K562 (cell line): Measurements from ENCODE around the gene GPR39. TPM values are rescaled to one million over a fixed set of nuclear protein-coding genes. Genes with fewer than 3 reads are reported as not detected.

Experiments
- CEBPG ChIP-seq, 3 experiments: fragments of 200-800 bp in 1 of 3; sonication (Bioruptor generic) in 1 of 3; sonication (generic) in 1 of 3; formaldehyde crosslinking in 1 of 3; IDR thresholded peaks in 2 of 3; conservative IDR thresholded peaks in 1 of 3; 2 replicates each; pipeline versions ENCODE4 v1.6.1 to v1.8.0; 2016 to 2022; ENCODE audit warnings: missing compliant biosample characterization in 2 of 3, missing genetic modification characterization in 2 of 3, mild to moderate bottlenecking in 1 of 3, missing genetic modification reagents in 1 of 3
- CHD1 ChIP-seq: fragments of 200-600 bp; sonication (generic); IDR thresholded peaks from one replicate; pipeline ENCODE4 v1.6.1; 2012; ENCODE audit warnings: mild to moderate bottlenecking, moderate library complexity, low read length, inconsistent platforms
- KLF13 ChIP-seq: fragments of 450-650 bp; IDR thresholded peaks from 2 replicates; pipeline ENCODE4 v1.6.1; 2016; ENCODE audit warnings: missing genetic modification characterization, low read depth, mild to moderate bottlenecking, missing compliant biosample characterization, moderate library complexity, borderline replicate concordance
- POLR2G ChIP-seq: fragments of 200-400 bp; formaldehyde crosslinking; IDR thresholded peaks from 2 replicates; pipeline ENCODE4 v1.6.1; 2017; ENCODE audit warnings: low read depth, mild to moderate bottlenecking, antibody characterized with exemption, low read length, moderate library complexity
- POLR2H ChIP-seq: IDR thresholded peaks from 2 replicates; pipeline ENCODE4 v1.6.1; 2016; ENCODE audit warnings: missing genetic modification characterization, low read depth, mild to moderate bottlenecking, control low read depth, missing compliant biosample characterization, moderate library complexity
- SRSF7 ChIP-seq: fragments of 200-400 bp; formaldehyde crosslinking; optimal IDR thresholded peaks from 2 replicates; pipeline ENCODE3; 2017; ENCODE audit warnings: mild to moderate bottlenecking, low read depth, low read length
- ZC3H11A ChIP-seq: IDR thresholded peaks from 2 replicates; pipeline ENCODE4 v1.6.1; 2012; ENCODE audit warnings: low read depth, low read length, improper control_type of control experiment
- ZNF318 ChIP-seq, 2 experiments: fragments of 450-650 bp; IDR thresholded peaks; 2 replicates each; pipeline ENCODE4 v1.6.1; 2016; ENCODE audit warnings: mild to moderate bottlenecking in 2 of 2, borderline replicate concordance in 1 of 2, low read depth in 1 of 2, moderate library complexity in 1 of 2
- ZNF436 ChIP-seq: fragments of 250-450, 450-650 bp; sonication (Bioruptor Pico); formaldehyde crosslinking; IDR thresholded peaks from 2 replicates; pipeline ENCODE4 v1.7.0; 2020; ENCODE audit warnings: mild to moderate bottlenecking
- polyA plus RNA-seq, 8 experiments: library from polyadenylated mRNA; depleted of rRNA in 4 of 8; stranded (reverse) in 5 of 8; unstranded in 3 of 8; fragments of >200 nt; fragmentation: Nextera tagmentation in 2 of 8; fragmentation: Illumina TruSeq in 1 of 8; extraction: Ambion mirVana in 2 of 8; extraction: Trizol in 1 of 8; gene quantifications; 2 replicates each; pipeline versions ENCODE4 v1.2.1 to v1.2.3, GENCODE V29; 2011 to 2014; ENCODE audit warnings: inconsistent platforms in 1 of 8, missing spikeins in 1 of 8
- total RNA-seq, 7 experiments: library from RNA; depleted of rRNA in 6 of 7; stranded (reverse); fragments of >200 nt in 6 of 7; fragmentation: Illumina TruSeq in 2 of 7; extraction: Trizol in 2 of 7; gene quantifications; 2 replicates each; pipeline versions ENCODE4 v1.2.1 to v1.2.3, GENCODE V29; 2011 to 2021; ENCODE audit warnings: low replicate concordance in 1 of 7
- TF ChIP-seq, protein P1 (sequence below): fragments of 250-450 bp; sonication (Bioruptor Pico); IDR thresholded peaks from 2 replicates; pipeline ENCODE4 v1.4.0; 2020; ENCODE audit warnings: mild to moderate bottlenecking

The GPR39 gene
- total and polyA plus RNA-seq, 9 of the 15 experiments (the other 6 are each of a cell fraction or from before 2014, with no cell fraction given), result 0.04 TPM; not detected in 8

DNA sequence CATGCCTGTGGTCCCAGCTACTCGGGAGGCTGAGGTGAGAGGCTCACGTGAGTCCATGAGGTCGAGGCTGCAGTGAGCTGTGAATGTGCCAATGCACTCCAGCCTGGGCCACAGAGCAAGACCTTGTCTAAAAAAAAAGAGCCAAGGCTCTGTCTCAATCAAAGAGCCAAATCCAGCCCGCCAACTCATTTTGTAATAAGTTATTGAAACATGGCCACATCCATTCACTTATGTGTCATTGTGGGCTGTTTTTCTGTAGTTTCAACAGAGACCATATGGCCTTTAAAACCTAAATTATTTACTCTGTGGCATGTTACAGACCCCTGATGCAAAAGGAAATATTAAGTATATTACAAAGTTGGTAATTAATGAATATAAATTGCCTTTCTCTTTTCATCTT lies 60.8 kb downstream of the GPR39 start (continued):
- TF ChIP-seq ZNF318 (IDR thresholded peaks at IDR 0.05; ENCODE audit: borderline replicate concordance in 1 of 2, low read depth in 1 of 2) (no peak), ZC3H11A (no peak), POLR2G (no peak), CEBPG (CRISPR knock-in tag; IDR thresholded peaks at IDR 0.05) (no peak), CEBPG (tag; conservative IDR thresholded peaks at IDR 0.05 in 1 of 2, IDR thresholded peaks at IDR 0.05 in 1 of 2) (no peak), ZNF436 (CRISPR knock-in tag) (no peak), SRSF7 (no peak), CHD1 (no peak), KLF13 (tag) (no peak), POLR2H (no peak)
- TF ChIP-seq, protein P1, sequence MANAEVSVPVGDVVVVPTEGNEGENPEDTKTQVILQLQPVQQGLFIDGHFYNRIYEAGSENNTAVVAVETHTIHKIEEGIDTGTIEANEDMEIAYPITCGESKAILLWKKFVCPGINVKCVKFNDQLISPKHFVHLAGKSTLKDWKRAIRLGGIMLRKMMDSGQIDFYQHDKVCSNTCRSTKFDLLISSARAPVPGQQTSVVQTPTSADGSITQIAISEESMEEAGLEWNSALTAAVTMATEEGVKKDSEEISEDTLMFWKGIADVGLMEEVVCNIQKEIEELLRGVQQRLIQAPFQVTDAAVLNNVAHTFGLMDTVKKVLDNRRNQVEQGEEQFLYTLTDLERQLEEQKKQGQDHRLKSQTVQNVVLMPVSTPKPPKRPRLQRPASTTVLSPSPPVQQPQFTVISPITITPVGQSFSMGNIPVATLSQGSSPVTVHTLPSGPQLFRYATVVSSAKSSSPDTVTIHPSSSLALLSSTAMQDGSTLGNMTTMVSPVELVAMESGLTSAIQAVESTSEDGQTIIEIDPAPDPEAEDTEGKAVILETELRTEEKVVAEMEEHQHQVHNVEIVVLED (CRISPR knock-in tag), result no peak
